Embryonic facial prominence (tissue), 1 donor: ENCODE results near the gene GPER1.

Experiments
- DNase-seq: peaks from one replicate; pipeline ENCODE4 v3.0.0-alpha.2; 2016; ENCODE audit errors: extremely low spot score

GPER1 gene

GRCh38 chr7:1117321-1117928 is 29.5 kb downstream of the GPER1 start:
- no peak for DNase-seq

GRCh38 chr7:1119201-1119600 is 31.3 kb downstream of the GPER1 start:
- DNase-seq, result no peak

DNA sequence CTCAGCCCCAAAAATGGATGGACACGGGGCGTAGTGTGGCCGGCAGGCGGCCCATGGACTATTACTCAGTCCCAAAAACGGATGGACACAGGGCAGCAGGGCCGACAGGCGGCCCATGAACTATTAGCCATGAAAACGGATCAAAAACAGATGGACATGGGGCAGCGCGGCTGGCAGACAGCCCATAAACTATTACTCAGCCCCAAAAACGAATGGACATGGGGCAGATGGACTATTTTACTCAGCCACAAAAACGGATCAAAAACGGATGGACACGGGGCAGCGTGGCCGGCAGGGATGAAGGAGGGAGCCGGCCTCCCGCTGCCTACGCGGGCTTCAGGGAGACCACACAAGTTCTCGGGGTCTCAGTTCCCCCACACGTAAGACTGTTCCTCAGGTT is 32.9 kb downstream of the GPER1 start:
- DNase-seq, result no peak

- no peak for DNase-seq
Measured at GRCh38 chr7:1121476-1121875, 33.6 kb downstream of the GPER1 start.

DNA sequence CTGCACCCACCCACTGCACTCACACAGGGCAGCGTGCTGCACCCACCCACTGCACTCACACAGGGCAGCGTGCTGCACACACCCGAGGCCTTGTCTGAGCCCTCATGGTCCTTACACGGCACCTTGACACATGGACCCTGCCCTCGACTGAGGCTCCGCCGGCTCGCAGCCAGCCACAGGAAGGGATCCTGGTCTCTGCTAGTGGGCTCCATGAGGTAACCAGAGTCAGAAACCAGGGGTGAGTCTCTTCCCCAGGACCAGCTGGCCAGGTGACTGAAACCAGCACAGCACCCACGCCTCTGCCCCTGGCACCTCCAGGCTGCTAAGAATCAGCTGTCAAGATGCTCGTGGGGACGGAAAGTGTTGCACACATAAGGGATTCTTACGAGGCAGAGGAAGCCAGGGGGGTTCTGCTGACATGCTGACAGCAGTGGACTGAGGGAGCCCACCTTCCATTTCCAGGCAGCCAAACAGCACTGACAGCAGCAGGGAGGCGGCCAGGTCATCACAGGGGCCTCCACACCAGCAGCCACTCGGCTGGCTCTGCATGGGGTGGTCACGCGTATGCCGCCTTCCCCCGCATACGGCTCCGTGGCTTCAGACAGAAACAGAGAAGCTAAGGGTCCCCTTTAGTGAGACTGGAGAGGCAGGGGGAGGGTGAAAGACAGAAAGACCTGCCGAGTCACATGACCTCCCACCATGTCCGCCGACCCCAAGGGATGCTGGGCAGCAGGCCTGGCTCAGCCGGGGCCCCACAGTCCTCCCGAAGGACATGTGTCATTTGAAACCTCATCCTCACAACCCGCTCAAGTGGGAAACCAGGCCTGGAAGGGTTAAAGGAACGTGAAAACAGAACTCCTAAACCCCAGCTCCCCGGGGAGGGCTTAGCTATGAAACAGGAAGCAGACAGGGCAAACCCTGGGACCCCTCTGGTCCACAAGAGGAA is 34.2 kb downstream of the GPER1 start:
- no peak for DNase-seq

DNA sequence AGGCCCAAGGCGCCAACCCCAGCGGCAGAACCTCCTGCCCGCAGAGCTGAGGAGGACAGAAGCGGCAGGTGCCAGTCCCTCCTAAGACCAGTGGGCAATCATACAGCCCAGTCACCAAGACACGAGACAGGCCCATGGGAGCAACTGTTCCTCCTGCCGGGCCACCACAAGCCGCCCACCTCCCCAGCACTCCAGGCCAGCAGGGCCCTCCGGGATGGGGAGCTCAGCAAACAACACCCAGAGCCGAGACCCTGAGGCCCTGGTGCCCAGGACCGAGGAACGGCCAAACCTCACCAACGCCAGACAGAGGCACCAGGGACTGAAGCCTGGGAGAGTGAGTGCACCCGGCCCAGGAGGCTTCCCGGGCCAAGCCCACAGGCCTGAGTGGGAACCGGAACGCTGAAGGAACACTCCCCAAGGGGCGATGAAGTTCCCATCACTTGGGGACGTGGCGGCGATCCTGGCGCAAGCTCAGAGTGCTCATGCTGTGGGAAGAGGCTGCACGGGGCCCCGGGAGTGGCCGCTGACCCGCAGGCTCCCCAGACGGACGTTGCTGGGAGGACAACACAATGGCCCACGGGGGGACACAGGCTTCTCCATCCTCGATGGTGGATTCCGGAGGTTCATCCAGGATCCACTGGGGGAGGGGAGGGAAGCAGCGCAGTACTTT is 35.1 kb downstream of the GPER1 start:
- no peak for DNase-seq

DNA sequence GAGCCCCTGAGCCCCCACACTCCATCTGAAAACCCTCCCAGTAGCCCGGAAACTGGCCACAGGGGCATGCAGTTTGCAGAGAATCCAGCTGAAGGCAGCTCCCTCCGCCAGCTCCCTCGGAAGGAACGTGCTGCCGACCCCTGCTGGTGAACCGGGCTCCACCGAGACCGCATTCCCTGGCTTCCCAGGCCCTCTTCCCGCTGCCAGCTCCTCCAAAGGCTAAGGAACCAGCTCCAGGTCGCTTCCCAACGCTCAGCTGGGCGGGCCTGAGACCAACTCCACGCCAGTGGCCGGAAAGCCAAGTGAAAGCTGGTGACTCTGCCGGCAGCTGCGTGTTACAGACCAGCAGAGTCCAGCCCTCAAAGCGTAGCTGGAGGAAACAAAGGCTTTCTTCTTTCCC is 35.8 kb downstream of the GPER1 start:
- no peak for DNase-seq

DNA sequence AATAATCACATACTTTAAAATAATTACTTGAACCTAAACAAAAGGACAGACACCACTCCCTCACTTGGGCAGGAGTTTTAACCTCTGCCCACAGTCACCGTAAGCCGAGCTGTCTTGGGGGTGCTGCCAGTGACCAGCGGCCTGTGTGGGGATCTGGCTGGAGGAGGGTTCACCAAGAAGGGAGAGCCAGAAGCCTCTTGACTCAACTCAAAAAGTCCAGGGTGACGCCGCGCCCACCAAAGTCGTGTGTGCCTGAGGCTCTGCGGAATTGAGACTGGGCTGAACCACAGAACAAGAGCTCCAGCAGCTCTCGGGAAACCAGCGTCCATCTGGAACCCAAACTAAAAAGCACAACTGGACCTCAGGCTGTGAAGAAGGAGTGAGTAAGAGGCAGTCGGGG is 36.3 kb downstream of the GPER1 start:
- DNase-seq, result no peak

DNA sequence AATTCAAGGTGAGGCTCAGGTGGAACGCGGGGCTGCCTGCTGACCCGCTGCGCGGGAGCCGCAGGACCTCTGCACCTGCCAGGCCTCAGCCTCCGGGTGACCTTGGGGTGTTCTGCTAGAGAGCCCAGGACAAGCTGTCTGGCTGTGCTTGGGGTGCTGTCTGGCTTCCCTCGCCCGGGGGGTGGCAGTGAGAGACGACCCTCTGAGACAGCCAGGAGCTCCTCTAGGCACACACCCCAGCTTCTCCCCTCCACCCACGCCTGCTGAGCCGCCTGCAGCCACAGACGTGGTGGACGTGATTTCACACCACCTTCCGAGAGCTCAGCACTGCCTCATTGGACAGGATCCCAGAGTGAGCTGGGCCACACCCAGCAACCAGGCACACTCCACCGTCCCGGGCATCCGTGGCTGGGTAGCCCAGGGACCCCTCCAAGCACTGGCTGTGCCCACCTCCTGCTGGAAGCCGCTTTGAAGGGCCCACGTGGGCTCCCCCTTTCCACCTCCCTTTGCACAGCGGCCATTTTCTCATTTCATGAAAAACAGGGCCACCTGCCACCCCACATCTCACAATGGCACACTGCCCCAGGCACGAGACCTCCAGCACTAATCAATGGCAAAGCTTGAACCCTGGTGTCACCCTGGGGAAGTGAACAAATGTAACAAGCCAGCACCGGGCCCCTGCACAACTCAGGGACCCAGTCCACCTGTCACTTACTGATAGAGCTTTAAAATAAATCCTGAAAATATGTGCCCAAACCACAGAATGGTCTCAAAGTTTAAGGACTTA is 37.1 kb downstream of the GPER1 start:
- no peak for DNase-seq

DNA sequence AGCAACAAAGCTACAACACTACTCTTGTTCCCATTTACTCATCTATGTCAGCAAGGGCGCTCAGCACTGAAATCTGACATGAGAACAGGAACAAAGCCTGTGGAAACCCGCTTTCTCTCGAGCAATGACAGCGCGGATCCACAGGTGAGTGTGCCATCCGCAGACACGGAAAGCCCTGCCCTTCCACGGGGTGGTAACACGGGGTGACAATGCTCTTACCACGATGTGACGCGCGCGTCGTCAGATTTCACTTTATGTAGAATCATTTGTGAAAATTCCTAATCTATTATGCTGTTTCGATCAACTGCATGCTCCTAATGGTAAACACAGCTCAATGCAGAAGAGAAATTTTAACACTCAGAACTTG is 37.7 kb downstream of the GPER1 start:
- no peak for DNase-seq

- no peak for DNase-seq
Measured at GRCh38 chr7:1127001-1127400, 39.1 kb downstream of the GPER1 start.

DNA sequence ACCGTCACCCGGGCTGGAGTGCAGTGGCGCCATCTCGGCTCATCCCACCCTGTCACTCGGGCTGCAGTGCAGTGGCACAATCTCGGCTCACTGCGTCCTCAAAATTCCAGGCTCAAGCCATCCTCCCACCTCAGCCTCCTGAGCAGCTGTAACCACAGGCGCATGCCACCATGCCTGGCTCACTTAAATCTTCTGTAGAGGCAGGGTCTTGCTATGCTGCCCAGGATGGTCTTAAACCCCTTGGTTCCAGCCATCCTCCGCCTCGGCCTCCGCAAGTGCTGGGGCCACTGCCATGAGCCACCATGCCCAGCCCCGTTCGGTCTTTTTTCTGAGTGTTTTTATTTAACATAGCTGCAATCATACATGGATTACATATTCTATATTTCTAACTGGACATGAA is 41.5 kb downstream of the GPER1 start:
- DNase-seq, result no peak

GRCh38 chr7:1130021-1130990 is 42.4 kb downstream of the GPER1 start:
- DNase-seq, result no peak

DNA sequence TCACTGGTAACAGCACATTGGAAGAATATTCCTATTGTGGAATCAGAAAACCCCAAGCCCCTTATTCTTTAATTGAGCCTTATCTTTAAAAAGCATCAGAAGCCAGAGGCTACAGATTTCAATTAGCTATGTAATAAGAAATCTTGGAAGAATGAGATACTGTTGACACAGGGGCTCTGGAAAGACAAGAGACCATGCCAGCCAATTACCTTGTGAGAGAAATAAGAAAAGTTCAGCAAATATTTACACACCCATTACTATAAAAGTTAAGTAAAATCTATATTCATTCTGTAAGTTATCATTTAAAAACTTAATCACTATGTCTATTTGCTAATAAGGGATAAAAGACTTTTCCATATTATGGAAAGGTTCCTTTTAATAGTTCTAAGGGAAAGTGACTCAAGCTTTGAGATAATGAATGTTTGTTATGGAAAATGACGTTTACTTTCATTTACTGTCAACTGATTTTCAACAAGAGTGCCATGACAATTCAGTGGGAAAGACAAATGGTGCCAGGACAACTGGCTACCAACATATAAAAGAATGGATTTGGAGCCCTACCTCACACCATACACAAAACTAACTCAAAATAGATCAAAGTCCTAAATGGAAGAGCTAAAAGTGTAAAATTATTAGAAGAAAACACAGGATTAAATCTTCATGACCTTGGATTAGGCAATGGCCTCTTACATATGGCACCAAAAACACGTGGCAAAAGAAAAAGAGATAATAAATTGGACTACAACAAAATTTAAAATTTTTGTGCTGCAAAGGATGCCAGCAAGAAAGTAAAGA is 43.8 kb downstream of the GPER1 start:
- no peak for DNase-seq

DNA sequence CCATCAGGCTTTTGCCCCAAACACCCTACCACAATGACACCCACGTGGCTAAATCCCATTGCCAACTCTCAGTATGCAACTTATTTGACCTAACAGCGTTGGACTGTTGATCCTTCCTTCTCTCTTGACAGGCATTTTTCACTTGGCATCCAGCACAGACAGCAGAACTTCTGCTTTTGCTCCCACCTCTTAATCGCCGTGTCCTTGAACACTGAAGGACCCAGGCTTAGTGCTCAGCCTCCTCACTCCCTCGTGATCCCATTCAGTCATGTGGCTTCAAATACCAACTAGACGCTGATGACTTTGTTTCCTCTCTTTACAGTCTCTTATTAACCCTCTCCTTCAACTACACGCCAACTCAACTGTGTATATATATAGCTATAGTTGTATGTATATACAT is 47.0 kb downstream of the GPER1 start:
- no peak for DNase-seq

GRCh38 chr7:1136841-1137516 is 49.1 kb downstream of the GPER1 start:
- no peak for DNase-seq

DNA sequence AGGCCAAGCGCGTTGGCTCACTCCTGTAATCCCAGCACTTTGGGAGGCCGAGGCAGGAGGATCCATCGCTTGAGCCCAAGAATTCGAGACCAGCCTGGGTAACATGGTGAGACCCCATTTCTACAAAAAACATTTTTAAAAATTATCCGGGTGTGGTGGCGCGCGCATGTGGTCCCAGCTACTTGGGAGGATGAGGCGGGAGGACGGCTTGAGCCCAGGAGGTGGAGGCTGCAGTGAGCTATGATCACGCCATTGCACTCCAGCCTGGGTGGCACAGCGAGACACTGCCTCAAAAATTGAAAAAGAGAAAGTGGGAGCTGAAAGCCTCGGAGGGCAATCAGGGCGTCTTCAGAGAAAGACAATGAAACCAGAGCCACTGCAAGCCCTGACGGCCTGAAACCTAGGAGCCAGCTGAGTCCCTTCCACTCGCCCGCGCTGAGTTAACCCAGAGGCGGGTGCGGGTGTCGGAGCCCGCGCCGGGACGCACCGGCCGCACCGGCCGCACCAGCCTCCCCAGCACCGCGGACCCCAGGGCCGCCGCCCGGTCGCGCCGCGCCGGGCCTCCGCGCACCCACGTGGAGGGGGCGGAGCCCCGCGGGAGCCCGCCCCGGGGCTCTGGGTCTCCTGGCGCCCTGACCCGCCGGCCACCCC is 49.7 kb downstream of the GPER1 start:
- no peak for DNase-seq

DNA sequence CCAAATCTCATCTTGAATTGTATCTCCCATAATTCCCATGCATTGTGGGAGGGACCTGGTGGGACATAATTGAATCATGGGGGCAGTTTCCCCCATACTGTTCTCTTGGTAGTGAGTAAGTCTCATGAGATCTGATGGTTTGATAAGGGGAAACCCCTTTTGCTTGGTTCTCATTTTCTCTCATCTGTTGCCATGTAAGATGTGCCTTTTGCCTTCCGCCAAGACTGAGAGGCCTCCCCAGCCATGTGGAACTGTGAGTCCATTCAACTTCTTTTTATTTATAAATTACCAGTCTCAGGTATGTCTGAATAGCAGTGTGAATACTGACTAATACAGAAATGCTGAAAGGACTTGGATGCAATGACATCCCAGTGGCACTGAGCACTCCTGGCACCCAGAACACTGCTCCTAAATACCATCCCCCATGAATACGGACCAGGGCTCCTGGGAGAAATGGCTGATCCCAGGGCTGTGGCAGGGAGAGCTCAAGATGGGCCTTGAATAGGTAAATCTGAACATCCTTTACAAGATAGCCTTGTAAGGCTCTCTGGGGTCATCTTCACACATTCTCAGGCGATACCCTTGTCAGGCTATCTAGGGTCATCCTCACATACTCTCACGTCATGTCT is 52.7 kb downstream of the GPER1 start:
- no peak for DNase-seq
